H1 (cell line): ENCODE results near the gene ABLIM1. TPM values are rescaled to one million over a fixed set of nuclear protein-coding genes. Genes with fewer than 3 reads are reported as not detected.
A peak's percentile ranks its signal among the peaks of the same experiment; 100 is the strongest.

Experiments
- CTCF ChIA-PET: fragments of 300-600 bp; sonication (Branson Sonifier 250); formaldehyde crosslinking; loops from one replicate; lab custom pipeline; 2021; ENCODE audit not compliant: partially characterized antibody; lab: Charles Lee
- POLR2A ChIA-PET: fragments of 300-600 bp; sonication (Branson Sonifier 250); formaldehyde crosslinking; loops from one replicate; lab custom pipeline; 2021; ENCODE audit warnings: inconsistent platforms; ENCODE audit not compliant: partially characterized antibody; lab: Charles Lee
- DNase-seq, 2 experiments: peaks; one replicate each; pipeline versions ENCODE4 v3.0.0 to v3.0.0-alpha.2; 2010 to 2022; ENCODE audit warnings: low spot score in 2 of 2, low read depth in 1 of 2, mixed read lengths in 1 of 2
- FAIRE-seq: peaks from 2 replicates; lab custom pipeline; 2011; peaks lifted over from hg19 to GRCh38; lab: Jason Lieb, UNC
- H2AFZ ChIP-seq: 2 replicates; pipeline ENCODE4 v1.8.1; 2012; ENCODE audit warnings: low read length, inconsistent platforms
- H2AK5ac ChIP-seq: 2 replicates; pipeline ENCODE4 v1.6.1; 2013; ENCODE audit warnings: low read depth, low read length
- H2BK120ac ChIP-seq: replicated peaks from 2 replicates; pipeline ENCODE3; 2013; ENCODE audit warnings: low read depth, low read length, inconsistent platforms
- H2BK12ac ChIP-seq: 2 replicates; pipeline ENCODE4 v1.6.1; 2013; ENCODE audit warnings: low read depth, low read length
- H2BK15ac ChIP-seq: 2 replicates; pipeline ENCODE4 v1.6.1; 2013; ENCODE audit warnings: low read length
- H2BK20ac ChIP-seq: 2 replicates; pipeline ENCODE4 v1.6.1; 2013; ENCODE audit warnings: low read length
- H2BK5ac ChIP-seq: 2 replicates; pipeline ENCODE4 v1.6.1; 2013; ENCODE audit warnings: low read depth, low read length
- H3K14ac ChIP-seq: 2 replicates; pipeline ENCODE4 v1.6.1; 2013; ENCODE audit warnings: inconsistent platforms; ENCODE audit not compliant: insufficient read length
- H3K18ac ChIP-seq: 2 replicates; pipeline ENCODE4 v1.6.1; 2013; ENCODE audit warnings: low read length; ENCODE audit errors: extremely low read depth
- H3K23ac ChIP-seq: 2 replicates; pipeline ENCODE4 v1.6.1; 2013; ENCODE audit warnings: inconsistent platforms; ENCODE audit not compliant: insufficient read length
- H3K23me2 ChIP-seq: 2 replicates; pipeline ENCODE4 v1.6.1; 2013; ENCODE audit warnings: low read depth, low read length
- H3K27ac ChIP-seq: 2 replicates; pipeline ENCODE4 v1.6.1; 2011; ENCODE audit warnings: low read depth, low read length, inconsistent platforms
- H3K27me3 ChIP-seq, 4 experiments: replicated peaks in 1 of 4; 1 replicate in 1 of 4; 2 replicates in 3 of 4; pipeline versions ENCODE4 v1.6.1 to v1.8.1; 2011 to 2013; ENCODE audit warnings: low read length in 3 of 4, mild to moderate bottlenecking in 3 of 4, inconsistent platforms in 2 of 4, mixed read lengths in 2 of 4, moderate library complexity in 1 of 4; ENCODE audit not compliant: control insufficient read depth in 3 of 4, insufficient read depth in 3 of 4; ENCODE audit errors: extremely low read depth in 1 of 4
- H3K36me3 ChIP-seq, 4 experiments: 2 replicates each; pipeline versions ENCODE4 v1.6.1 to v1.8.1; 2011 to 2013; ENCODE audit warnings: mild to moderate bottlenecking in 4 of 4, low read length in 3 of 4, moderate library complexity in 2 of 4, control low read depth in 1 of 4, inconsistent platforms in 1 of 4; ENCODE audit not compliant: insufficient read depth in 4 of 4, control insufficient read depth in 2 of 4
- H3K4ac ChIP-seq: replicated peaks from 2 replicates; pipeline ENCODE3; 2013; ENCODE audit warnings: low read length, low read depth, mixed read lengths, inconsistent platforms; ENCODE audit not compliant: insufficient read length
- H3K4me1 ChIP-seq, 4 experiments: replicated peaks in 1 of 4; 1 replicate in 1 of 4; 2 replicates in 3 of 4; pipeline versions ENCODE4 v1.6.1 to v1.8.1; 2011 to 2013; ENCODE audit warnings: low read length in 3 of 4, inconsistent platforms in 2 of 4, mixed read lengths in 1 of 4; ENCODE audit not compliant: insufficient read depth in 4 of 4, control insufficient read depth in 3 of 4
- H3K4me2 ChIP-seq, 2 experiments: 2 replicates each; pipeline versions ENCODE4 v1.6.1 to v1.8.1; 2011 to 2013; ENCODE audit warnings: low read depth in 2 of 2, low read length in 2 of 2, control low read depth in 1 of 2, inconsistent platforms in 1 of 2, mild to moderate bottlenecking in 1 of 2; ENCODE audit not compliant: insufficient read depth in 1 of 2
- H3K4me3 ChIP-seq, 4 experiments: fragments of 200-600, 300-600 bp in 1 of 4; sonication (generic), shearing (Covaris generic), sonication (Bioruptor Twin) in 1 of 4; 2 replicates each; pipeline versions ENCODE4 v1.5.1 to v1.8.1; 2011 to 2016; ENCODE audit warnings: low read length in 4 of 4, low read depth in 3 of 4, control low read depth in 2 of 4, inconsistent platforms in 2 of 4, mild to moderate bottlenecking in 2 of 4, mixed read lengths in 1 of 4, moderate library complexity in 1 of 4; ENCODE audit not compliant: insufficient read depth in 2 of 4; ENCODE audit errors: extremely low read depth in 1 of 4
- H3K56ac ChIP-seq: replicated peaks from 2 replicates; pipeline ENCODE3; 2013; ENCODE audit warnings: low read depth, mild to moderate bottlenecking, mixed read lengths, low read length, inconsistent platforms; ENCODE audit not compliant: insufficient read length
- H3K79me1 ChIP-seq: 2 replicates; pipeline ENCODE4 v1.6.1; 2013; ENCODE audit warnings: low read depth, low read length, control low read depth
- H3K79me2 ChIP-seq, 2 experiments: 2 replicates each; pipeline versions ENCODE4 v1.6.1 to v1.8.1; 2012 to 2013; ENCODE audit warnings: low read length in 2 of 2, mild to moderate bottlenecking in 2 of 2, inconsistent platforms in 1 of 2; ENCODE audit not compliant: insufficient read depth in 2 of 2, control insufficient read depth in 1 of 2
- H3K9ac ChIP-seq, 4 experiments: replicated peaks in 1 of 4; 1 replicate in 1 of 4; 2 replicates in 3 of 4; pipeline versions ENCODE4 v1.6.1 to v1.8.1; 2011 to 2013; ENCODE audit warnings: low read depth in 3 of 4, low read length in 3 of 4, control low read depth in 2 of 4, mild to moderate bottlenecking in 2 of 4, moderate library complexity in 2 of 4, inconsistent platforms in 1 of 4; ENCODE audit errors: extremely low read depth in 1 of 4
- H3K9me3 ChIP-seq, 2 experiments: 2 replicates each; pipeline versions ENCODE4 v1.6.1 to v1.8.1; 2012 to 2013; ENCODE audit warnings: mild to moderate bottlenecking in 2 of 2, moderate library complexity in 2 of 2, control low read depth in 1 of 2, inconsistent platforms in 1 of 2, low read depth in 1 of 2, low read length in 1 of 2, mixed read lengths in 1 of 2; ENCODE audit not compliant: insufficient read depth in 2 of 2
- H4K20me1 ChIP-seq, 2 experiments: replicated peaks in 1 of 2; 2 replicates each; pipeline versions ENCODE3 to v1.8.1; 2011 to 2013; ENCODE audit warnings: inconsistent platforms in 2 of 2, low read length in 2 of 2, mild to moderate bottlenecking in 1 of 2; ENCODE audit not compliant: insufficient read depth in 2 of 2, control insufficient read depth in 1 of 2
- H4K5ac ChIP-seq: 2 replicates; pipeline ENCODE4 v1.6.1; 2013; ENCODE audit warnings: low read length, low read depth, mixed read lengths, inconsistent platforms; ENCODE audit not compliant: insufficient read length
- H4K8ac ChIP-seq: 2 replicates; pipeline ENCODE4 v1.8.0; 2013; ENCODE audit warnings: mild to moderate bottlenecking, moderate library complexity, low read length, inconsistent platforms; ENCODE audit not compliant: insufficient read depth; ENCODE audit errors: extremely low read depth
- H4K91ac ChIP-seq: replicated peaks from 2 replicates; pipeline ENCODE3; 2013; ENCODE audit warnings: low read length, mixed read lengths, inconsistent platforms; ENCODE audit not compliant: insufficient read length
- CBX8 ChIP-seq: fragments of 300-800, 300-1000 bp; sonication (generic); IDR thresholded peaks from 2 replicates; pipeline ENCODE4 v1.7.1; 2016; ENCODE audit warnings: low read depth, low read length, borderline replicate concordance
- CHD1 ChIP-seq: IDR thresholded peaks from 2 replicates; pipeline ENCODE4 v1.6.1; 2012; ENCODE audit warnings: low read depth, low read length, improper control_type of control experiment
- KDM4A ChIP-seq: IDR thresholded peaks from one replicate; pipeline ENCODE4 v1.7.1; 2012; ENCODE audit warnings: low read depth, mild to moderate bottlenecking, moderate library complexity, low read length, inconsistent platforms; ENCODE audit not compliant: severe bottlenecking
- MAFK ChIP-seq: IDR thresholded peaks from 2 replicates; pipeline ENCODE4 v1.6.1; 2012; ENCODE audit warnings: low read depth, mild to moderate bottlenecking, improper control_type of control experiment, low read length
- SP1 ChIP-seq: IDR thresholded peaks from 2 replicates; pipeline ENCODE4 v1.6.1; 2011; ENCODE audit warnings: low read depth, low read length
- WGBS, 2 experiments: shearing (Covaris generic) in 1 of 2; methylation state at CpG; one replicate each; pipeline versions ENCODE4 v1.1.6 to v1.1.7; 2013 to 2015; ENCODE audit warnings: low lambda C conversion rate in 2 of 2, mixed read lengths in 2 of 2, inconsistent platforms in 1 of 2, low coverage in 1 of 2, missing lambda C conversion rate in 1 of 2; ENCODE audit not compliant: insufficient replicate concordance in 2 of 2, insufficient coverage in 1 of 2, insufficient read length in 1 of 2; ENCODE audit errors: extremely low coverage in 1 of 2, missing lambda C conversion rate in 1 of 2; 5-methylcytosine and 5-hydroxymethylcytosine counted together
- polyA plus RNA-seq, 7 experiments: library from polyadenylated mRNA; depleted of rRNA in 3 of 7; stranded (reverse) in 5 of 7; unstranded in 2 of 7; fragments of >200 nt in 5 of 7; fragments of 200-250 nt in 2 of 7; gene quantifications; 1 replicate in 5 of 7; 2 replicates in 1 of 7; 4 replicates in 1 of 7; pipeline versions ENCODE4 v1.2.1 to v1.2.3, GENCODE V29; 2011 to 2013; ENCODE audit warnings: missing spikeins in 2 of 7, mixed read lengths in 2 of 7
- total RNA-seq: library from RNA; stranded (reverse); fragmentation: NEBNext Ultra II Directional; extraction: Animal tissue kit (Norgen Biotek cat#: 25700); gene quantifications from 2 replicates; pipeline ENCODE4 v1.2.1, GENCODE V29; 2021

The ABLIM1 gene
- total and polyA plus RNA-seq, 2 of the 8 experiments (the other 6 are each of a cell fraction or from before 2014, with no cell fraction given), result 51.2 to 51.7 TPM

GRCh38 chr10:114384601-114385000 lies 273.5 kb downstream of the ABLIM1 start:
- H3K36me3 ChIP-seq, result no peaks in the 10 kb centered on the region
- no peak overlapping the region for H2BK120ac ChIP-seq
- FAIRE-seq, result no peak
- H3K27ac ChIP-seq, result no peak overlapping the region
- H3K56ac ChIP-seq, result no peak overlapping the region
- WGBS, 2 experiments, result 91% methylated on average over 5 of the region's 5 CpGs; no CpG with 5 or more reads in 1 of the 2 experiments
- no peaks in the 10 kb centered on the region for H3K79me1 ChIP-seq
- H3K9ac ChIP-seq, result no peak overlapping the region
- H2BK15ac ChIP-seq, result no peak overlapping the region
- H3K4me1 ChIP-seq, result peaks cover 0 to 10% (median 1%) of the 10 kb centered on the region in 4 experiments; a peak in 3 of 7 replicates
- H3K4ac ChIP-seq, result no peak overlapping the region
- H3K18ac ChIP-seq, result no peak overlapping the region
- no peak overlapping the region for H2BK20ac ChIP-seq
- no peak overlapping the region for H3K4me2 ChIP-seq
- H3K23me2 ChIP-seq, result no peaks in the 10 kb centered on the region
- no peak overlapping the region for H4K91ac ChIP-seq
- ChIA-PET CTCF (interaction anchor here (0.7 to 13.0 kb wide), 7 partner anchors 12 to 310 kb away, joined by 3 to 209 read pairs (median 4); no protein-coding TSS in a partner anchor), POLR2A (no interaction called here)
- no peak overlapping the region for H3K23ac ChIP-seq
- no peak overlapping the region for H4K5ac ChIP-seq
- no peak overlapping the region for H3K4me3 ChIP-seq
- no peak overlapping the region for H2AK5ac ChIP-seq
- H2BK12ac ChIP-seq, result no peak overlapping the region
- DNase-seq, result no peak
- no peak overlapping the region for H2BK5ac ChIP-seq
- no peak overlapping the region for H3K14ac ChIP-seq
- no peaks in the 10 kb centered on the region for H3K9me3 ChIP-seq
- H4K8ac ChIP-seq, result peak overlapping the region; percentile 35; the same call in 1 of the 2 replicates
- no peaks in the 10 kb centered on the region for H4K20me1 ChIP-seq
- no peak for TF ChIP-seq KDM4A
- TF ChIP-seq CBX8, result no peak
- TF ChIP-seq SP1, result no peak
- no peak for TF ChIP-seq CHD1
- no peak for TF ChIP-seq MAFK
- H3K79me2 ChIP-seq, result no peaks in the 10 kb centered on the region
- H3K27me3 ChIP-seq, result no peaks in the 10 kb centered on the region
- H2AFZ ChIP-seq, result no peak overlapping the region
